GM23248 (cell line): ENCODE data around the gene B9D2. TPM values are rescaled to one million over a fixed set of nuclear protein-coding genes. Genes with fewer than 3 reads are reported as not detected.

Experiments used
- DNase-seq: peaks from one replicate; pipeline ENCODE4 v3.0.0-alpha.2; 2015
- H2AFZ ChIP-seq: fragments of 200-600 bp; sonication (generic); 2 replicates; pipeline ENCODE4 v1.6.1; 2016; ENCODE audit warnings: antibody characterized with exemption
- H3F3A ChIP-seq: fragments of 200-600 bp; sonication (generic); 2 replicates; pipeline ENCODE4 v1.6.1; 2016; ENCODE audit warnings: mild to moderate bottlenecking, antibody characterized with exemption, mixed run types; ENCODE audit not compliant: insufficient read depth
- H3K27ac ChIP-seq: fragments of 200-600 bp; sonication (generic); 2 replicates; pipeline ENCODE4 v1.5.1; 2016; ENCODE audit warnings: mild to moderate bottlenecking
- H3K27me3 ChIP-seq: fragments of 200-600 bp; sonication (generic); replicated peaks from 2 replicates; pipeline ENCODE4 v1.6.1; 2016; ENCODE audit warnings: mild to moderate bottlenecking; ENCODE audit not compliant: insufficient read depth
- H3K36me3 ChIP-seq: fragments of 200-600 bp; sonication (generic); 2 replicates; pipeline ENCODE4 v1.6.1; 2016; ENCODE audit warnings: low read depth, mild to moderate bottlenecking
- H3K4me1 ChIP-seq: fragments of 200-600 bp; sonication (generic); 2 replicates; pipeline ENCODE4 v1.6.1; 2016; ENCODE audit warnings: mild to moderate bottlenecking; ENCODE audit not compliant: insufficient read depth
- H3K4me2 ChIP-seq: fragments of 200-600 bp; sonication (generic); one replicate; pipeline ENCODE4 v1.6.1; 2016; ENCODE audit warnings: mild to moderate bottlenecking; ENCODE audit not compliant: unreplicated experiment
- H3K4me3 ChIP-seq: fragments of 200-600 bp; sonication (generic); 2 replicates; pipeline ENCODE4 v1.5.1; 2016; ENCODE audit warnings: mild to moderate bottlenecking
- H3K79me2 ChIP-seq: fragments of 200-600 bp; sonication (generic); 2 replicates; pipeline ENCODE4 v1.6.1; 2016; ENCODE audit warnings: mild to moderate bottlenecking; ENCODE audit not compliant: insufficient read depth
- H3K9ac ChIP-seq: fragments of 200-600 bp; sonication (generic); 2 replicates; pipeline ENCODE4 v1.6.1; 2016; ENCODE audit warnings: mild to moderate bottlenecking
- H3K9me2 ChIP-seq: fragments of 200-600 bp; sonication (generic); 2 replicates; pipeline ENCODE4 v1.6.1; 2016; ENCODE audit warnings: mixed run types, mild to moderate bottlenecking, moderate library complexity; ENCODE audit not compliant: insufficient read depth
- H3K9me3 ChIP-seq: fragments of 200-600 bp; sonication (generic); one replicate; pipeline ENCODE4 v1.6.1; 2017; ENCODE audit warnings: low read depth
- H4K20me1 ChIP-seq: fragments of 200-600 bp; sonication (generic); 2 replicates; pipeline ENCODE4 v1.6.0; 2016; ENCODE audit not compliant: insufficient read depth
- EZH2 ChIP-seq: fragments of 200-600 bp; sonication (generic); IDR thresholded peaks from 2 replicates; pipeline ENCODE4 v1.6.1; 2018; ENCODE audit warnings: antibody characterized with exemption, mild to moderate bottlenecking; ENCODE audit not compliant: insufficient read depth, poor library complexity, severe bottlenecking
- EZH2phosphoT487 ChIP-seq: fragments of 200-600 bp; sonication (generic); IDR thresholded peaks from 2 replicates; pipeline ENCODE4 v1.6.1; 2018; ENCODE audit warnings: antibody characterized with exemption, moderate library complexity, mild to moderate bottlenecking, low read depth; ENCODE audit not compliant: insufficient read depth
- WGBS, 2 experiments: methylation state at CpG; one replicate each; pipeline ENCODE4 v1.1.6; 2015 to 2017; ENCODE audit warnings: low lambda C conversion rate in 2 of 2, low coverage in 1 of 2; ENCODE audit errors: missing lambda C conversion rate in 2 of 2; 5-methylcytosine and 5-hydroxymethylcytosine counted together
- in situ Hi-C: fragments of 300-500 bp; cut with MboI; formaldehyde crosslinking; loops from 2 replicates; pipeline ENCODE4 v1.15.0; 2020
- polyA plus RNA-seq: library from polyadenylated mRNA; unstranded; fragments of >200 nt; fragmentation: Nextera tagmentation; extraction: Ambion mirVana; gene quantifications from 2 replicates; pipeline ENCODE4 v1.2.1, GENCODE V29; 2016
- total RNA-seq: library from RNA; depleted of rRNA; stranded (reverse); fragments of >200 nt; shearing (Covaris generic); gene quantifications from 2 replicates; pipeline ENCODE4 v1.2.3, GENCODE V29; 2014; rRNA removed

B9D2 gene
- total and polyA plus RNA-seq, 2 experiments from 2014 or later: 9.6 to 13.2 TPM

DNA sequence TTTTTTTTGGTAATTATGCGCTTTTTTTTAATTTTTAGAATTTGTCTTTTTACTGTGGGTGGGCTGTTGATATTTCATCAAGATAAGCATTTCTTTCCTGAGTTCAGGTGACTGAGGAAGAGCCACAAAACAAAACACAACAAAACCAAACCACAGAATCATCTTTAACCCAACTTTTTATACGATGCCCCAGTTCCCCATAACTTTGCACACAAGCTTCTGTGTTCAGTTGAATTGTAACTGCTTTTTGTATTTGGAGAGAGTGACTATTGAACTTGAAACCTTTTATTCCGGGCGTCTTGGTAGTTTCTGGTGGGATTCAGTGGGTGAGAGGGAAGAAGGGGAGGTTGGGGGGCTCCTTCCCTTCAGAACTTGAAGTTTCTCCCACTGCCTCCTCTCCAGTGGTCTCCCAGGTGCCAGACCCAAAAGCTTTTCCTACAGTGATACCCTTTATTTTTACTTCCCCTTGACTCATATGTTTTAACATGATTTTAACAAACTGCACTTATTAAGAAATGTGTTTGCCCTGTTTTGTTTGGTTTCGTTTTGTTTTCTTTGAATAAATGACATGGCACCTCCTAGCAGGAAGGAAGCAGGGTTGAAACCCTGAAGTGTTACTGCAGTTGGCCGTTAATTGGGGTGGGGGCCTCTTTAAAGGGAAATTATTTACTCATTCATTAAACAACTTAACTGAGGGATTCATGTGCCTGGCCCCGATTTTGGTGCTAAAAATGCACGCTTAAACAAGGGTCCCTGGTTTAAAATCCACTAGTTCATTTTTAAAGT, 56.7 kb downstream of the B9D2 start:
- peaks cover 55% of the 10 kb centered on the region for H3F3A ChIP-seq
- WGBS, 2 experiments: 50 to 56% methylated on average over 8 of the region's 8 CpGs
- no peaks in the 10 kb centered on the region for H3K9me3 ChIP-seq
- H2AFZ ChIP-seq: no peak overlapping the region
- no peak overlapping the region for H3K4me3 ChIP-seq
- H3K9me2 ChIP-seq: no peaks in the 10 kb centered on the region
- TF ChIP-seq EZH2 (no peak), EZH2phosphoT487 (no peak)
- peaks cover 17% of the 10 kb centered on the region for H3K79me2 ChIP-seq
- H3K27ac ChIP-seq: peak overlapping the region; percentile 95
- H3K4me2 ChIP-seq: no peak overlapping the region
- H3K9ac ChIP-seq: peak overlapping the region; percentile 62
- no peak for DNase-seq
- peaks cover 27% of the 10 kb centered on the region for H3K36me3 ChIP-seq
- H3K4me1 ChIP-seq: peaks cover 21% of the 10 kb centered on the region
- no peaks in the 10 kb centered on the region for H4K20me1 ChIP-seq
- H3K27me3 ChIP-seq: no peaks in the 10 kb centered on the region
- in situ Hi-C loops: no loop called here

DNA sequence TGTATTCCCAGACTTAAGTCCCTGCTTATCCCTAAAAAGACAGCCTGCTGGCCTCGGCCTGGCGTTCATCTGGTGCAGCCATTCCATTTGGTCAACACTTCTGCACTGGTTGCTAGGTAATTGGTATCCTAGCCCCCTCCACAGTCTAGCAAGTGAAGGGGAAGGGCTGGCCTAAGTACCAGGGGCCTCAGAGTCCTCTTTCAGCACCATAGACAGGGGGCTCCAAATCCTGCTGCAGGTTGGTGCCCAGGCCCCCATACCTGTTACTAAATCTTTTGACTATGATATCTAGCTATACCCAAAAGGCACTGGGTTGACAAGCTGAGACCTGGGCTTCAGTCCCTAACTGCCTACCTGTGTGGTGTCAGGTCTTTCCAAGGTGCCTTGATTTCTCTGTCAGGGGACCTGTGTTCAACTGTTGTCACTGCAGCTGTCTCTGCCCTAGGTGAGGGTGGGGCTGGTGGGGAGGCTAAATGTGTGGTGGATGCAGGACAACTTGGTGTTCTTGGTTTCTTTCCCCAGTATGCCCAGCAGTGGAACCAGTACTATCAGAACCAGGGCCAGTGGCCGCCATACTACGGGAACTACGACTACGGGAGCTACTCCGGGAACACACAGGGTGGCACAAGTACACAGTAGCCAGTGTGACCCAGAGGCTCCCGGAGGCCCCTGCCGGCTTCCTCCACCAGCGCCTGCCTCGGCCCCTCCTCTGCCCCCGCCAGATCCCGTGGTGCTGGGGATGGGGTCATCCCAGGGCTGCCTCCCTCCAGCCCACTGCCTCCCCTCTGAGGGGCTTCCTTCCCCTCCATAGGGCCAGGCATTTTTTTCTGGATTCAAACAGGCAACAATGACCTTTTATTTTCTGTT, 57.8 kb downstream of the B9D2 start:
- H3K4me3 ChIP-seq: no peak overlapping the region
- 0 out of 2 replicates have a peak overlapping the region, but pooled peaks have one; percentile 95 for H3K27ac ChIP-seq
- no peak for TF ChIP-seq EZH2phosphoT487
- TF ChIP-seq EZH2: no peak
- no peak overlapping the region for H3K4me2 ChIP-seq
- peaks cover 9% of the 10 kb centered on the region for H3K79me2 ChIP-seq
- DNase-seq: no peak
- H3K4me1 ChIP-seq: peaks cover 14% of the 10 kb centered on the region
- H3K36me3 ChIP-seq: peaks cover 33% of the 10 kb centered on the region
- in situ Hi-C loops: no loop called here
- H3K9ac ChIP-seq: peak overlapping the region; percentile 29; the same call in 1 of the 2 replicates
- H3F3A ChIP-seq: peaks cover 44% of the 10 kb centered on the region
- H3K9me3 ChIP-seq: no peaks in the 10 kb centered on the region
- no peak overlapping the region for H2AFZ ChIP-seq
- 86 to 88% methylated on average over 11 to 13 of the region's 13 CpGs for WGBS, 2 experiments
- no peaks in the 10 kb centered on the region for H3K9me2 ChIP-seq
- H3K27me3 ChIP-seq: no peaks in the 10 kb centered on the region
- H4K20me1 ChIP-seq: no peaks in the 10 kb centered on the region

DNA sequence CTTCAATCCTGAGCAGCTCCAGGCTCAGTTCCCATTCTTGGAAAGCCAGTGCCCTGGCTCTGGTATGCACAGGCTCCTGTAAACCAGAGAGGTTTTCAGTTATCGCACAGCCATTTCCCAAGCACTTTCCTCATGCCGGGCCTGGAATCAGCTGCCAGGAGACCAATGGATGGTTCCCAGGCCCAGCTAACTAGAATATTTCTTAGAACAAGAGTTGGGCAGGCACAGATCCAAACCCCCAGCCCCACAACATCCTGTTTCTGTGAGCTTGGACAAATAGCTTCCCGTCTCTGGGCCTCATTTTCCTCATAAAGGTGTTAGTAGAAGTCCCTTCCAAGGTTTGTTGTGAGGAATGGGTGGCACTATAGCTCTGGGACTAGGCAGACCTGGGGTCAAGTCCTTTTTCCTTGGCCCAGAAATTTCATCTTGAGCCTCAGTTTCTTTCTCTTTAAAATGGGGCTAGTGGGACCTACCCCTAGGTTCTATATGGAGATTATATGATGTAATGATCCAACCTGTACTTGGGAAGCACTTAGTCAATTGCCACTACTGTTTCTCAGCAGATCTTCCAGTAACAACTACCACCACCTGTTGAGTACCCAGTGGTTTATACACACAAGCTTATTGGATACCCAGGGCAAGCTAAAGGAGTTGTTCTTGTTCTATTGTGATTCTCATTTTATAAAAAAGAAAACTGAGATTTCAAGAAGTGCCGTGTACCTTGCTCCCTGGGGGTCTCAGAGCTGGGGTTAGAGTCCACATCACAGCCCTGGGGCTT, 59.1 kb downstream of the B9D2 start:
- in situ Hi-C loops: no loop called here
- no peak overlapping the region for H3K4me2 ChIP-seq
- H3K4me1 ChIP-seq: peaks cover 13% of the 10 kb centered on the region
- H3K79me2 ChIP-seq: peaks cover 16% of the 10 kb centered on the region
- no peak for DNase-seq
- TF ChIP-seq EZH2: no peak
- no peak for TF ChIP-seq EZH2phosphoT487
- H3K4me3 ChIP-seq: no peak overlapping the region
- H3K9me2 ChIP-seq: no peaks in the 10 kb centered on the region
- H2AFZ ChIP-seq: no peak overlapping the region
- no peak overlapping the region for H3K9ac ChIP-seq
- H4K20me1 ChIP-seq: no peaks in the 10 kb centered on the region
- WGBS, 2 experiments: 71% methylated on average over 4 of the region's 4 CpGs
- peaks cover 42% of the 10 kb centered on the region for H3K36me3 ChIP-seq
- H3K9me3 ChIP-seq: no peaks in the 10 kb centered on the region
- H3K27me3 ChIP-seq: no peaks in the 10 kb centered on the region
- no peak overlapping the region for H3K27ac ChIP-seq
- peaks cover 43% of the 10 kb centered on the region for H3F3A ChIP-seq

Other genes with a start within 250 kb of the B9D2 start
- gene CYP2F1, start 249.7 kb downstream of the B9D2 start, total RNA-seq: not detected in 2 replicates
- not detected in 2 replicates for gene CYP2F1, start 249.7 kb downstream of the B9D2 start, polyA plus RNA-seq
- gene CYP2S1, start 170.9 kb downstream of the B9D2 start, total RNA-seq: 0.13 TPM in 1 of 2 replicates, not detected in the other
- not detected in 2 replicates for gene CYP2S1, start 170.9 kb downstream of the B9D2 start, polyA plus RNA-seq
- 401 and 421 TPM in 2 replicates for gene AXL, start 144.9 kb downstream of the B9D2 start, total RNA-seq
- 340 and 348 TPM in 2 replicates for gene AXL, start 144.9 kb downstream of the B9D2 start, polyA plus RNA-seq
- gene HNRNPUL1, start 99.8 kb downstream of the B9D2 start, total RNA-seq: 107 and 111 TPM in 2 replicates
- 105 and 112 TPM in 2 replicates for gene HNRNPUL1, start 99.8 kb downstream of the B9D2 start, polyA plus RNA-seq
- 5.2 and 5.9 TPM in 2 replicates for gene CCDC97, start 54.0 kb downstream of the B9D2 start, total RNA-seq
- 11.4 and 12.3 TPM in 2 replicates for gene CCDC97, start 54.0 kb downstream of the B9D2 start, polyA plus RNA-seq
- 21.4 and 23.5 TPM in 2 replicates for gene TGFB1, start 10.2 kb downstream of the B9D2 start, total RNA-seq
- gene TGFB1, start 10.2 kb downstream of the B9D2 start, polyA plus RNA-seq: 12.4 and 13.9 TPM in 2 replicates
- gene TMEM91, start 12.4 kb upstream of the B9D2 start, total RNA-seq: 3.9 and 5.3 TPM in 2 replicates
- 6.6 and 7.8 TPM in 2 replicates for gene TMEM91, start 12.4 kb upstream of the B9D2 start, polyA plus RNA-seq
- gene EXOSC5, start 33.2 kb upstream of the B9D2 start, total RNA-seq: 20.7 and 21.4 TPM in 2 replicates
- 26.4 and 29.4 TPM in 2 replicates for gene EXOSC5, start 33.2 kb upstream of the B9D2 start, polyA plus RNA-seq
- 26.8 and 51.0 TPM in 2 replicates for gene BCKDHA, start 33.7 kb upstream of the B9D2 start, total RNA-seq
- 29.4 and 32.0 TPM in 2 replicates for gene BCKDHA, start 33.7 kb upstream of the B9D2 start, polyA plus RNA-seq
- 5.0 and 5.9 TPM in 2 replicates for gene B3GNT8, start 63.2 kb upstream of the B9D2 start, total RNA-seq
- 2.3 and 3.1 TPM in 2 replicates for gene B3GNT8, start 63.2 kb upstream of the B9D2 start, polyA plus RNA-seq
- 52.9 and 72.8 TPM in 2 replicates for gene DMAC2, start 75.8 kb upstream of the B9D2 start, total RNA-seq
- 49.2 and 50.6 TPM in 2 replicates for gene DMAC2, start 75.8 kb upstream of the B9D2 start, polyA plus RNA-seq
- not detected in 2 replicates for gene ERICH4, start 79.0 kb upstream of the B9D2 start, total RNA-seq
- gene ERICH4, start 79.0 kb upstream of the B9D2 start, polyA plus RNA-seq: not detected in 2 replicates
- gene CEACAM21, start 212.0 kb upstream of the B9D2 start, total RNA-seq: not detected in 2 replicates
- gene CEACAM21, start 212.0 kb upstream of the B9D2 start, polyA plus RNA-seq: not detected in 2 replicates